ENCODE measurements around the gene KCNJ9. TPM values are rescaled to one million over a fixed set of nuclear protein-coding genes. Genes with fewer than 3 reads are reported as not detected.

Gene KCNJ9
- total and polyA plus RNA-seq, 2 donors (not counting 3 experiments of a cell fraction or from before 2014, with no cell fraction given) = not detected

DNA sequence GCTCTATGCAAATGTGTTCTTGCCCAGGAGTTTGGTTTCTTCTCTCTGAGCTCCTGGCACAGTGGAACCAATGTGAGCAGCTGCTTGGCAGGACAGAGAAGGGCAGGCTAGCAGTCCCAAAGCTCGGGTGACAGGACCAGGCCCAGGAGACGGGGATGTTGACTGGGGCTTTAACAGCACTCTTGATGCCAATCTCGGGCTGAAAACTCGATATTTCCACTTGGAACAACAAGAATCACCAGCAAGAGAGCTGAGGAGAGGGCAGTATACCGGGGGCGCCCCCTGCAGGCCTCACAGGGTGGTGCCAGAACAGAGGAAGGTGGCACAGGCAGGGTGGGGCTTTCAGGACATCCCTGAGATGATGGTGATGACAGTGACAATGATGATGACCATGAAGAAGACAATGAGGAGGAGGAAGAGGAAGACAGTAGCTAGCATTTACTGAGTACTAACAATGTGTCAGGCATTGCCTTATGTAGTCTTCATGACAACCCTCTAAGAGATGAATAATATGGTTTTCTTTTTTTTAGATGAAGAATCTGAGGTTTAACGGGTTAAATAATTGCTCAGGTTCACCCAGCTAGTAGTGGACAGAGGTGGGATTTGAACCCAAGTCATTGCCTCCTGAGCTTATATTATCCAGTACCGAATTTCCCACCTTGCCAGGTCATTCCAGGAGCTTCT lies 2.7 kb upstream of the KCNJ9 start:
- peak; percentile 8 for FAIRE-seq
- no peak overlapping the region for H3K9ac ChIP-seq (replicated peaks; ENCODE audit: extremely low read depth, insufficient read depth, low read length)
- dilution Hi-C loops (cut with MboI; ENCODE audit: extremely low pct_ligation_motif_present, low sequenced_read_pairs) = no loop called here
- no peaks in the 10 kb centered on the region for H3K36me3 ChIP-seq (ENCODE audit: control insufficient read depth in 2 of 2, extremely low read depth in 1 of 2, insufficient read depth in 2 of 2, low read length in 2 of 2)
- no peaks in the 10 kb centered on the region for H3K79me2 ChIP-seq (ENCODE audit: control insufficient read depth, insufficient read depth, low read length)
- intact Hi-C loops (cut with micrococcal nuclease) = loop anchor here (1.0 kb wide), 2 partner anchors 32 to 142 kb away; no protein-coding TSS in a partner anchor
- no TSS peak for BruUV-seq (replicated peaks)
- ChIA-PET POLR2A (no interaction called here), CTCF (interaction anchor here (0.6 to 4.2 kb wide), 28 partner anchors 10 to 945 kb away, joined by 3 to 37 read pairs (median 4); partner anchors contain the start of genes IGSF8 and KCNJ10)
- no peak overlapping the region for H3K27ac ChIP-seq (ENCODE audit: insufficient read depth, low read depth, low read length)
- no peak overlapping the region for H3K4me3 ChIP-seq (replicated peaks in 1 of 3; ENCODE audit: insufficient read depth in 1 of 3, low read depth in 1 of 3, low read length in 3 of 3)
- no peaks in the 10 kb centered on the region for H3K4me1 ChIP-seq (ENCODE audit: control insufficient read depth, extremely low read depth, insufficient read depth, low read length)
- H3K27me3 ChIP-seq (ENCODE audit: control insufficient read depth in 2 of 2, insufficient read depth in 2 of 2, low read length in 2 of 2) = peaks cover 44 to 56% of the 10 kb centered on the region in 2 experiments
- no peaks in the 10 kb centered on the region for H4K20me1 ChIP-seq (replicated peaks; ENCODE audit: control insufficient read depth, extremely low read depth, insufficient read depth, low read length)
- no peak for TF ChIP-seq MYC (IDR thresholded peaks at IDR 0.05; ENCODE audit: low read depth, low read length)
- no peak for TF ChIP-seq EZH2 (IDR thresholded peaks at IDR 0.05; ENCODE audit: borderline replicate concordance, low read depth, low read length, severe bottlenecking)
- peak; percentile 80 to 87 for TF ChIP-seq CTCF (IDR thresholded peaks at IDR 0.05; ENCODE audit: extremely low read depth in 1 of 2, insufficient read depth in 1 of 2, low read depth in 1 of 2, low read length in 2 of 2)
- H3K9me1 ChIP-seq (replicated peaks; ENCODE audit: control insufficient read depth, extremely low read depth, insufficient read depth, low read length) = no peaks in the 10 kb centered on the region
- H3K9me3 ChIP-seq (replicated peaks; ENCODE audit: control insufficient read depth, insufficient read depth, low read length) = no peaks in the 10 kb centered on the region
- H2AFZ ChIP-seq (ENCODE audit: low read depth, low read length) = no peak overlapping the region
- H3K4me2 ChIP-seq (ENCODE audit: insufficient read depth, low read length) = no peak overlapping the region
- DNase-seq (ENCODE audit: low read depth, low spot score) = peak; percentile 26

DNA sequence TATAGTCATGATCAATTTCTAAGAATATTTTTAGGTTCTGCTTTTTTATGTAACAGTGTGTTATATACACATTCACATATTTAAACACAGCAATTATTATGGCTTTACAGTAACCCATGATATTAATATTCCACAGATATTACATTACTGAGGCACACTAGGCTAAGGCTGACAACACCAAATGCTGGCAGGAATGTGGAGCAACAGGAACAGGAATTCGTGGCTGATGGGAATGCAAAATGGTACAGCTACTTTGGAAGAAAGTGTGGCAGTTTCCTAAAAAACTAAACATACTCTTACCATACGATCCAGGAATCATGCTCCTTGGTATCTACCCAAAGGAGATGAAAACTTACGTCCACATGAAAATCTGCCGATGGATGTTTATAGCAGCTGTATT lies 1.9 kb upstream of the KCNJ9 start:
- intact Hi-C loops (cut with micrococcal nuclease) (no loop called here), dilution Hi-C loops (cut with MboI; ENCODE audit: extremely low pct_ligation_motif_present, low sequenced_read_pairs) (no loop called here)
- Histone ChIP-seq H3K79me2 (ENCODE audit: control insufficient read depth, insufficient read depth, low read length) (no peaks in the 10 kb centered on the region), H2AFZ (ENCODE audit: low read depth, low read length) (no peak overlapping the region), H4K20me1 (replicated peaks; ENCODE audit: control insufficient read depth, extremely low read depth, insufficient read depth, low read length) (no peaks in the 10 kb centered on the region), H3K36me3 (ENCODE audit: control insufficient read depth in 2 of 2, extremely low read depth in 1 of 2, insufficient read depth in 2 of 2, low read length in 2 of 2) (no peaks in the 10 kb centered on the region), H3K27ac (ENCODE audit: insufficient read depth, low read depth, low read length) (no peak overlapping the region), H3K9me1 (replicated peaks; ENCODE audit: control insufficient read depth, extremely low read depth, insufficient read depth, low read length) (no peaks in the 10 kb centered on the region), H3K4me1 (ENCODE audit: control insufficient read depth, extremely low read depth, insufficient read depth, low read length) (no peaks in the 10 kb centered on the region), H3K9ac (replicated peaks; ENCODE audit: extremely low read depth, insufficient read depth, low read length) (no peak overlapping the region), H3K27me3 (ENCODE audit: control insufficient read depth in 2 of 2, insufficient read depth in 2 of 2, low read length in 2 of 2) (peaks cover 48 to 61% of the 10 kb centered on the region in 2 experiments), H3K4me2 (ENCODE audit: insufficient read depth, low read length) (no peak overlapping the region), H3K9me3 (replicated peaks; ENCODE audit: control insufficient read depth, insufficient read depth, low read length) (no peaks in the 10 kb centered on the region), H3K4me3 (replicated peaks in 1 of 3; ENCODE audit: insufficient read depth in 1 of 3, low read depth in 1 of 3, low read length in 3 of 3) (no peak overlapping the region)
- FAIRE-seq (no peak), DNase-seq (ENCODE audit: low read depth, low spot score) (no peak)
- no peak for TF ChIP-seq FOS (IDR thresholded peaks at IDR 0.05; ENCODE audit: borderline replicate concordance, insufficient read depth, low read length)
- TF ChIP-seq MYC (IDR thresholded peaks at IDR 0.05; ENCODE audit: low read depth, low read length) = no peak
- no peak for TF ChIP-seq GATA2 (IDR thresholded peaks at IDR 0.05; ENCODE audit: insufficient read depth, insufficient read length, low read depth, low read length)
- no peak for TF ChIP-seq JUN (IDR thresholded peaks at IDR 0.05; ENCODE audit: borderline replicate concordance, insufficient read depth, insufficient read length, low read depth)
- TF ChIP-seq, protein P1, sequence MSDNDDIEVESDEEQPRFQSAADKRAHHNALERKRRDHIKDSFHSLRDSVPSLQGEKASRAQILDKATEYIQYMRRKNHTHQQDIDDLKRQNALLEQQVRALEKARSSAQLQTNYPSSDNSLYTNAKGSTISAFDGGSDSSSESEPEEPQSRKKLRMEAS (IDR thresholded peaks at IDR 0.05; ENCODE audit: insufficient read depth, insufficient read length) = no peak
- TF ChIP-seq POLR2AphosphoS5 (IDR thresholded peaks at IDR 0.05; ENCODE audit: insufficient read depth, low read depth, low read length) = no peak
- no peak for TF ChIP-seq EZH2 (IDR thresholded peaks at IDR 0.05; ENCODE audit: borderline replicate concordance, low read depth, low read length, severe bottlenecking)
- no peak for TF ChIP-seq CTCF (IDR thresholded peaks at IDR 0.05; ENCODE audit: extremely low read depth in 1 of 2, insufficient read depth in 1 of 2, low read depth in 1 of 2, low read length in 2 of 2)
- TF ChIP-seq POLR2A (IDR thresholded peaks at IDR 0.05; ENCODE audit: low read depth, low read length) = no peak
- CTCF ChIA-PET = interaction anchor here (1.3 to 4.2 kb wide), 14 partner anchors 9 to 946 kb away, joined by 3 to 37 read pairs (median 8); partner anchors contain the start of genes IGSF8 and KCNJ10
- POLR2A ChIA-PET = no interaction called here
- no TSS peak for BruUV-seq (replicated peaks)
